ENCODE data around the gene TTC31.
"Not testable (repeated sequence)": the region's sequence is repeated elsewhere in the genome, so short reads cannot be mapped to it uniquely, and the experiment has no call there.

Gene TTC31

GRCh38 chr2:74481961-74482800, 700 bp upstream of the TTC31 start:
- Mint-ChIP-seq H3K4me3 (peak overlapping the region; percentile 96 to 100 (median 99)), H3K36me3 (ENCODE audit: low read depth) (peaks cover 31% of the 10 kb centered on the region), H3K9me3 (no peaks in the 10 kb centered on the region), H3K27me3 (ENCODE audit: low read depth) (no peaks in the 10 kb centered on the region), H3K27ac (peak overlapping the region; percentile 95 to 99 (median 98)), H3K4me1 (peaks cover 17% of the 10 kb centered on the region)
- no peak for TF ChIP-seq CTCF (IDR thresholded peaks at IDR 0.05; ENCODE audit: unreplicated experiment in 3 of 3)

- H3K36me3 Mint-ChIP-seq (ENCODE audit: low read depth): peaks cover 26% of the 10 kb centered on the region
- H3K27ac Mint-ChIP-seq: peak overlapping the region; percentile 95 to 99 (median 98)
- H3K9me3 Mint-ChIP-seq; H3K27me3 Mint-ChIP-seq (ENCODE audit: low read depth): not testable (repeated sequence)
- peak overlapping the region; percentile 96 to 100 (median 99) for H3K4me3 Mint-ChIP-seq
- peaks cover 17% of the 10 kb centered on the region for H3K4me1 Mint-ChIP-seq
These were observed 839 bp downstream of the TTC31 start for GRCh38 chr2:74483675-74484164.

- peaks cover 11% of the 10 kb centered on the region for H3K4me1 Mint-ChIP-seq
- H3K9me3 Mint-ChIP-seq: no peaks in the 10 kb centered on the region
These were observed 3.3 kb downstream of the TTC31 start for GRCh38 chr2:74486141-74486540.

GRCh38 chr2:74488643-74489481, 6.0 kb downstream of the TTC31 start:
- Mint-ChIP-seq H3K27me3 (ENCODE audit: low read depth) (no peaks in the 10 kb centered on the region), H3K27ac (peak overlapping the region in 1 of 3 experiments; percentile 1), H3K36me3 (ENCODE audit: low read depth) (peaks cover 51% of the 10 kb centered on the region), H3K4me3 (no peak overlapping the region), H3K9me3 (no peaks in the 10 kb centered on the region), H3K4me1 (no peaks in the 10 kb centered on the region)
- TF ChIP-seq CTCF (IDR thresholded peaks at IDR 0.05; ENCODE audit: unreplicated experiment in 3 of 3): no peak

More at GRCh38 chr2:74486141-74486540, 3.3 kb downstream of the TTC31 start:
- no peak for TF ChIP-seq CTCF (IDR thresholded peaks at IDR 0.05; ENCODE audit: unreplicated experiment in 3 of 3)
- H3K27ac Mint-ChIP-seq: no peak overlapping the region
- no peak overlapping the region for H3K4me3 Mint-ChIP-seq
- H3K36me3 Mint-ChIP-seq (ENCODE audit: low read depth): peaks cover 34% of the 10 kb centered on the region
- no peaks in the 10 kb centered on the region for H3K27me3 Mint-ChIP-seq (ENCODE audit: low read depth)

- peaks cover 58% of the 10 kb centered on the region for H3K36me3 Mint-ChIP-seq (ENCODE audit: low read depth)
- no peaks in the 10 kb centered on the region for H3K9me3 Mint-ChIP-seq
- no peak overlapping the region for H3K27ac Mint-ChIP-seq
- H3K4me1 Mint-ChIP-seq: no peaks in the 10 kb centered on the region
- no peak overlapping the region for H3K4me3 Mint-ChIP-seq
- H3K27me3 Mint-ChIP-seq (ENCODE audit: low read depth): peaks cover 3% of the 10 kb centered on the region
- TF ChIP-seq CTCF (IDR thresholded peaks at IDR 0.05; ENCODE audit: unreplicated experiment in 3 of 3): no peak
These were observed 7.0 kb downstream of the TTC31 start for GRCh38 chr2:74489906-74490305.

Measured in nephron (organoid).